HepG2 (cell line): Measurements from ENCODE around the gene TRPT1.
"Not testable (repeated sequence)": the region's sequence is repeated elsewhere in the genome, so short reads cannot be mapped to it uniquely, and the experiment has no call there.

Source experiments
- FOXK1 ChIP-seq: sonication (generic); formaldehyde crosslinking; IDR thresholded peaks from 2 replicates; pipeline ENCODE4 v1.4.0; 2020; ENCODE audit warnings: low read depth, missing genetic modification reagents, borderline replicate concordance
- SMARCE1 ChIP-seq: fragments of 450-650 bp; IDR thresholded peaks from 2 replicates; pipeline ENCODE4 v1.6.1; 2017; ENCODE audit warnings: borderline replicate concordance
- ZNF354B ChIP-seq: sonication (generic); formaldehyde crosslinking; IDR thresholded peaks from 2 replicates; pipeline ENCODE4 v1.8.0; 2022; ENCODE audit warnings: mild to moderate bottlenecking, missing genetic modification reagents

DNA sequence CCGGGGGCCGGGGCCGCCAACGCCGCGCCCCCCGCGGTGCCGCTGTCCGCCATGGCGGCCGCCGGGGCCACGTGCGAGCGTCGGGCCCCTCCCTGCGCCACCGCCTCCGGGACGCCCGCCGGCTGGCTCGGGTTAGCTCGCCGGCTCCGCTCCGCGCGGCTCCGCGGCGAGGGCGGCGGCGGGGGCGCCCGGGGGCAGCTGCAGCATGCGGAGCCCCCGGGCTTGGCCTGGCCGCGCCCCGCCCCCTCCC, 20.6 kb upstream of the TRPT1 start:
- not testable (repeated sequence) for TF ChIP-seq SMARCE1; FOXK1; ZNF354B (CRISPR knock-in tag)
